ENCODE data around the gene ARHGEF40.

ARHGEF40 gene

DNA sequence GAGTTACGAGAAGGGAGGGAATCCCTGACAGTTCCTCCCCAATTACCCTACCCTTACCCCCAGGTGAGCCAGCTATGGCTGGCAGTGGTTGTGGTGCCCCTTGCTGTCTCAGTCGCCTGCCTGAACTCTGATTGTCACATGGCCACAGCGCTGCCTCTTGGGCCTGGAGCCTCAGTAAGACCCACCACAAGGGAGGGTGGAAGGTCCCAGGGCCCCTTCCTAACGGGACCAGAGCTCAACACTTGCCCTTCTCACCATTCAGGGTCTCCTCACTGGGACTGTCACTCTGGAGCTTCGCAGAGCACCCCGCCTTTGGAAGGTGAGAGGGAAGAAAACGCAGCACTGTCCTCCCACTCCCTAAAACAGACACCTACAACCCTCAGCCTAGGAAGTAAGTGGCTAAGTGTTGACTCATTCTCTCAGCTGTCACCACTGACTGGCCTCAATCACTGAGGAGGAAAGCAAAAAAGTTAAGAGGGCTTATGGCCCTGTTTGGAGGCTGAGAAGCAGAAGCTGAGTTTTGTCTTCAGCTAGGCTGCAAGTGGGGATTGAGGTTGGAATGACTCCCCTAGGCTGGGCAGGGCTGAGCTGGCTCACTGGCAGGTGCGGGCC, 31.8 kb downstream of the ARHGEF40 start:
- H3K4me1 ChIP-seq (ENCODE audit: insufficient read depth, low read length, poor library complexity, severe bottlenecking) = peaks cover 42% of the 10 kb centered on the region
- H3K9me2 ChIP-seq (replicated peaks; ENCODE audit: low read depth, low read length) = no peaks in the 10 kb centered on the region

DNA sequence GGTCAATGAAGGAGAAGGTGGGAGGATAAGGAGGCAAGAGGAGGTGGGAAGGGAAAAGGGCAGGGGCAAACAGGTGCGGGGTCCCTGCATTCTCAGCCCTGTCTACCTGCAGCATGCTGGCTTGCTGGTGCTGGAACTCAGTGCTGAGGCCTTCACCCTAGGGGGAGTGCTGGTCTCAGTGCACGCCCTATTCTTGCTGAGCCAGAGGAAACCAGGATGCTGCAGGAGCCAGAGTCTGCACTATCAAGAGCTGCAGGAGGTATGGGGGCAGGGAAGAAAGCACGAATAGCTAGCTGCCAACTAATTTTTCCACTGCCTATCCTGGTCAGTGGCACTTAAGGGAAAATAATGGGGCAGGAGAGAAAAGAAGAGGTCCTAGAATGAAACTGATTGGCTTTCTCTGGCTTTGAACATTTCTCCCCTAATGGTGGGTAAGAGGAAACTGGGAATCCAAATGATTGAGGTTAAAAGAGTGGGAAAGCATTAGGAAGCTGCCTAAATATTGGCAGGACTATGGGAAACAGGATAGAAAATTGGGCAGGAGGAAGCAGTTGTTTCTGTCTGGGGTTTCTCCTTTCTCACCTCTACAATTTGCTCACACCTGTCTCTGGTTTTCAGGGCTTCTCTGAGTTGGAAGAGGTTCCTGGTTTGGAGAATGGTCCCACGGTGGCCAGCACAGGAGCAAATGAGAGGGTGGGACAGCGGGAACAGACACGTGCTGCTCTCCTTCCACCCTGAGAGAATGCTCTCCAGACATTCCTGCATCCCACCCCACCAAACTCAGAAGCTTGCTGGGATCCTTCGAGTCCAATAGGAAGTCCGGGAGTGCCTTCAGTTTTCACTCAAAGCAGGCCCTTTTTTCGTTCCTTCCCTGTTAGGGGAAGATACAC, 32.7 kb downstream of the ARHGEF40 start:
- peak overlapping the region; percentile 92 for H3K4me3 ChIP-seq (ENCODE audit: low read length, poor library complexity, severe bottlenecking)
- no peaks in the 10 kb centered on the region for H3K36me3 ChIP-seq (ENCODE audit: insufficient read depth, low read length)
- no peaks in the 10 kb centered on the region for H3F3A ChIP-seq (ENCODE audit: low read depth)
- H2AFZ ChIP-seq (ENCODE audit: low read length) = peak overlapping the region; percentile 91
- H3K27me3 ChIP-seq (ENCODE audit: insufficient read depth, low read length, poor library complexity, severe bottlenecking) = no peaks in the 10 kb centered on the region
- peaks cover 47% of the 10 kb centered on the region for H3K4me1 ChIP-seq (ENCODE audit: insufficient read depth, low read length, poor library complexity, severe bottlenecking)
- H3K9ac ChIP-seq (ENCODE audit: low read depth, low read length, poor library complexity, severe bottlenecking) = peak overlapping the region; percentile 96
- TF ChIP-seq EZH2phosphoT487 (IDR thresholded peaks at IDR 0.05; ENCODE audit: borderline replicate concordance) (no peak), CTCF (conservative IDR thresholded peaks at IDR 0.05; ENCODE audit: low read length) (peak; percentile 27)
- no peaks in the 10 kb centered on the region for H3K9me3 ChIP-seq (ENCODE audit: insufficient read depth, low read depth, low read length)
- no peaks in the 10 kb centered on the region for H4K20me1 ChIP-seq (ENCODE audit: insufficient read depth, low read length, poor library complexity, severe bottlenecking)
- peak overlapping the region; percentile 99 for H3K4me2 ChIP-seq (ENCODE audit: low read depth, low read length, poor library complexity, severe bottlenecking)
- peaks cover 7% of the 10 kb centered on the region for H3K79me2 ChIP-seq (ENCODE audit: insufficient read depth, low read length)
- H3K9me2 ChIP-seq (replicated peaks; ENCODE audit: low read depth, low read length) = no peaks in the 10 kb centered on the region

More for the DNA sequence above, 31.8 kb downstream of the ARHGEF40 start:
- Histone ChIP-seq H3F3A (ENCODE audit: low read depth) (peaks cover 7% of the 10 kb centered on the region), H4K20me1 (ENCODE audit: insufficient read depth, low read length, poor library complexity, severe bottlenecking) (no peaks in the 10 kb centered on the region), H3K79me2 (ENCODE audit: insufficient read depth, low read length) (peaks cover 7% of the 10 kb centered on the region), H3K9ac (ENCODE audit: low read depth, low read length, poor library complexity, severe bottlenecking) (peak overlapping the region; percentile 96), H3K4me3 (ENCODE audit: low read length, poor library complexity, severe bottlenecking) (peak overlapping the region; percentile 92), H3K4me2 (ENCODE audit: low read depth, low read length, poor library complexity, severe bottlenecking) (peak overlapping the region; percentile 99), H3K27me3 (ENCODE audit: insufficient read depth, low read length, poor library complexity, severe bottlenecking) (no peaks in the 10 kb centered on the region), H2AFZ (ENCODE audit: low read length) (no peak overlapping the region), H3K36me3 (ENCODE audit: insufficient read depth, low read length) (no peaks in the 10 kb centered on the region), H3K9me3 (ENCODE audit: insufficient read depth, low read depth, low read length) (no peaks in the 10 kb centered on the region)
- TF ChIP-seq EZH2phosphoT487 (IDR thresholded peaks at IDR 0.05; ENCODE audit: borderline replicate concordance) (no peak), CTCF (conservative IDR thresholded peaks at IDR 0.05; ENCODE audit: low read length) (no peak)

DNA sequence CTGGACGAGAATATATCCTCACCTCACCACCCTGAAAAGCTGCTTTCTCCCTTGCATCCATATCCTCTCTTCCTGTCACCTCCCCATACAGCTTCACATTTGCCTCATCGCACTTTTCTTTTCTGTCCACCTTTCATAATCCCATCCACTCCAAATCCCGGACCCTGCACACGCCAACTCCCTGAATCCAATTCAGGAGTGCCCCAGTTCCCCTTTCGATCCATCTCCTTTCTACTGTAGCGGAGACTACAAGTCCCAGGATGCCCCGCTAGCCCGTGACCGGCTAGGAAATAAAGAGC, 33.3 kb downstream of the ARHGEF40 start:
- Histone ChIP-seq H2AFZ (ENCODE audit: low read length) (peak overlapping the region; percentile 91), H3K4me2 (ENCODE audit: low read depth, low read length, poor library complexity, severe bottlenecking) (peak overlapping the region; percentile 99), H3K9ac (ENCODE audit: low read depth, low read length, poor library complexity, severe bottlenecking) (peak overlapping the region; percentile 96), H3K79me2 (ENCODE audit: insufficient read depth, low read length) (peaks cover 7% of the 10 kb centered on the region), H3F3A (ENCODE audit: low read depth) (no peaks in the 10 kb centered on the region), H3K36me3 (ENCODE audit: insufficient read depth, low read length) (no peaks in the 10 kb centered on the region), H3K4me3 (ENCODE audit: low read length, poor library complexity, severe bottlenecking) (peak overlapping the region; percentile 92), H4K20me1 (ENCODE audit: insufficient read depth, low read length, poor library complexity, severe bottlenecking) (no peaks in the 10 kb centered on the region), H3K9me3 (ENCODE audit: insufficient read depth, low read depth, low read length) (no peaks in the 10 kb centered on the region), H3K9me2 (replicated peaks; ENCODE audit: low read depth, low read length) (no peaks in the 10 kb centered on the region), H3K4me1 (ENCODE audit: insufficient read depth, low read length, poor library complexity, severe bottlenecking) (peaks cover 47% of the 10 kb centered on the region), H3K27me3 (ENCODE audit: insufficient read depth, low read length, poor library complexity, severe bottlenecking) (no peaks in the 10 kb centered on the region)
- TF ChIP-seq CTCF (conservative IDR thresholded peaks at IDR 0.05; ENCODE audit: low read length) (no peak; the same call in 1 of the 2 replicates), EZH2phosphoT487 (IDR thresholded peaks at IDR 0.05; ENCODE audit: borderline replicate concordance) (no peak)
